Fibroblast of peridontal ligament (primary cell): Measurements from ENCODE around the gene DLEC1.

Experiments used
- DNase-seq: peaks from one replicate; pipeline ENCODE4 v3.0.0-alpha.2; 2010; ENCODE audit errors: extremely low read depth

The DLEC1 gene

GRCh38 chr3:38136777-38137614 is 98.0 kb downstream of the DLEC1 start, which contains the start of gene ACAA1:
TSS of gene ACAA1 (minus strand) at chr3:38137127. CDS start at chr3:38137035, 92 bp downstream.
- DNase-seq: peak; percentile 98

DNA sequence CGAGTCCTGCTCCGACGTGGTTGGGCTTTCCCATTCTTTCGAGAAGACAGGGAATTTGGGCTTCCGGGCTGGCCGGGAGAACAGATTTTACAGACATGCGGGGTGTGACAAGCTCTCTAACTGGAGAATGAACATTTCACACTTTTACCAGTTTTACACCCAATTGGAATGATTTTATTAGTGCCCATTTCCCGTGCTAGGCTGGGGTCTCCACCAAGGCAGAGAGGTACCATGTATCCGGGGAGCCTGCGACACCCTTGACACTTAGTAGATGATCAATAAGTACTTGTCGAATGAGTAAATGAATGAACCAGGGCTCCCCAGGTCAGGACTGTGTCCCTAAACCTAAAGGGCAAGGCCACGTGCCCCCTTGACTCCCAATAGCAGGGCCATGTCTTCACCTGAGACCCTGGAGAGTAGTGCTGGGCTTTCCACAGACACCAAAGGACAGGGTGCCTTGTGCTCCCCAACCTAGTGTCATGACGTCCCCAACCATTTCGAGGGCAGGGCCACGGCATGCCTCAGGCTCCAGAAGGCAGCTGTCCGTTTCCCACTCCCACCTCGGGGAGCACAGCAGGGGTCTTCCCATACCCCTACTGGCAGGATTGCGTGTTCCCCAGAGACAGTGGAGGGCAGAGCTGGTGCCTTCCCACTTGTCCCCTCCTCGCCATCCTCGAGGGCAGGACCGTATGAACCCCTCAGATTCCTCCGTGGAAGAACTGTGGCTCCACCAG is 98.8 kb downstream of the DLEC1 start:
- no peak for DNase-seq

- DNase-seq: peak; percentile 45
Measured at GRCh38 chr3:38138349-38139190, 99.6 kb downstream of the DLEC1 start, which contains the start of gene MYD88. TSS of gene MYD88 (plus strand) at chr3:38138661. CDS start at chr3:38138701, 40 bp downstream.

- no peak for DNase-seq
Measured at GRCh38 chr3:38139191-38139590, 100.2 kb downstream of the DLEC1 start.

- DNase-seq: no peak
Measured at GRCh38 chr3:38139652-38140051, 100.6 kb downstream of the DLEC1 start.

DNA sequence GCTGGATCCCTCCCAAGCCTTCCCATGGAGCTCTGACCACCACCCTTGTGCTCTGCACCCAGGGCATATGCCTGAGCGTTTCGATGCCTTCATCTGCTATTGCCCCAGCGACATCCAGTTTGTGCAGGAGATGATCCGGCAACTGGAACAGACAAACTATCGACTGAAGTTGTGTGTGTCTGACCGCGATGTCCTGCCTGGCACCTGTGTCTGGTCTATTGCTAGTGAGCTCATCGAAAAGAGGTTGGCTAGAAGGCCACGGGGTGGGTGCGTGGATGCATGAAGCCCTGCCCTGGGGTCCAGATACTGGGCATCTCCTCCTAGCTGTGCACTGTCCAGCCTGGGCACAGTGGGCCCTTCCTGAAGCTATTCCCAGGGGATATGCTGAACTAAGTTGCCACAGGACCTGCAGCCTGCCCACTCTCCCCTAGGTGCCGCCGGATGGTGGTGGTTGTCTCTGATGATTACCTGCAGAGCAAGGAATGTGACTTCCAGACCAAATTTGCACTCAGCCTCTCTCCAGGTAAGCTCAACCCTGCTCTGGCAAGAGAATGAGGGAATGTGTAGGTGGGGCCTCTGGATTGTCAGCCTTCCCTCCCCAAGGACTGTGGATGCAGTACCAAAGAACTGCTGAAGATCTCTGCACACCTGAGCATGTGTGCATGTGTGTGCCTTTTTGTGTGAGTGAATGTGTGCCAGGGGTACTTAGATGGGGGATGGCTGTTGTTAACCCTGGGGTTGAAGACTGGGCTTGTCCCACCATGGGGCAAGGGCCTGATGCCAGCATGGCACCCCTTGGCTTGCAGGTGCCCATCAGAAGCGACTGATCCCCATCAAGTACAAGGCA is 101.5 kb downstream of the DLEC1 start:
- no peak for DNase-seq

- no peak for DNase-seq
Measured at GRCh38 chr3:38141173-38141951, 102.4 kb downstream of the DLEC1 start.

DNA sequence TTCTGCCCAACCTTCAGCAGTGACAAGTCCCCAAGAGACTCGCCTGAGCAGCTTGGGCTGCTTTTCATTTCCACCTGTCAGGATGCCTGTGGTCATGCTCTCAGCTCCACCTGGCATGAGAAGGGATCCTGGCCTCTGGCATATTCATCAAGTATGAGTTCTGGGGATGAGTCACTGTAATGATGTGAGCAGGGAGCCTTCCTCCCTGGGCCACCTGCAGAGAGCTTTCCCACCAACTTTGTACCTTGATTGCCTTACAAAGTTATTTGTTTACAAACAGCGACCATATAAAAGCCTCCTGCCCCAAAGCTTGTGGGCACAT is 102.9 kb downstream of the DLEC1 start:
- no peak for DNase-seq

- no peak for DNase-seq
Measured at GRCh38 chr3:38142959-38143358, 104.0 kb downstream of the DLEC1 start.

GRCh38 chr3:38143511-38143910 is 104.5 kb downstream of the DLEC1 start:
- DNase-seq: no peak

DNA sequence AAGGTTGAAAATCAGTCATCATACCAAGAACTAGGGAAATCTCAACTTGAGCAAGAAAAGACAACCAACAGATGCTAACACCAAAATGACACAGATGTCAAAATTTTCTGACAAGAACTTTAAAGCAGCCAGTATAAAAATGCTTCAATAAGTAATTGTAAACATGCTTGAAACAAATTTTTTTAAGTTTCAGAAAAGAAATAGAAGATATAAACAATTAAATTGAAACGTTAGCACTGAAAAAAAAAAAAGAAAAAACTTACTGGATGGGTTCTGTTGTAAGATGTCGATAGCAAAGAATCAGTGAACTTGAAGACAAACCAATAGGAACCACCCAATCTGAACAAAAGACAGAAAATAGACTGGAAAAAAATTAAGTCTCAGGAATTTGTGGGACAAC is 107.5 kb downstream of the DLEC1 start:
- DNase-seq: no peak

DNA sequence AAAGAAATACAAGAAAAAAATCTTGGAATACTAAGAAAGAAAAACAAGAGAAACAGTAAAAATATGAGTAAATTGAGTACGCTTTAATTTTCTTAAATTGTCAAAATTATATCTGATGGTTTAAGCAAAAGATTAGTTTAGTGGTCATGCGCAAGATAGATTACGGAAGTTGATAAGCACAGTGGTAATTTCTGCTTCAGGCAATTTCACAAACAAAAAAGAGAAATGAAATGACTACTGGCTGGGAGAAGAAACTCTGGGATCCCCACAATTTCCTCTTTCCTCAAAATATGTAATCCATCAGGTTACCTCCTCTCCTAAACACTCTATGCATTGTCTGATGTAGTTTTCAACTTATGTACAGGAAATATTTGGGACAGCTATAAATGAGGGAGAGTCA is 108.4 kb downstream of the DLEC1 start:
- no peak for DNase-seq

- DNase-seq: no peak
Measured at GRCh38 chr3:38148311-38148882, 109.4 kb downstream of the DLEC1 start.

GRCh38 chr3:38149708-38150107 is 110.7 kb downstream of the DLEC1 start:
- no peak for DNase-seq

DNA sequence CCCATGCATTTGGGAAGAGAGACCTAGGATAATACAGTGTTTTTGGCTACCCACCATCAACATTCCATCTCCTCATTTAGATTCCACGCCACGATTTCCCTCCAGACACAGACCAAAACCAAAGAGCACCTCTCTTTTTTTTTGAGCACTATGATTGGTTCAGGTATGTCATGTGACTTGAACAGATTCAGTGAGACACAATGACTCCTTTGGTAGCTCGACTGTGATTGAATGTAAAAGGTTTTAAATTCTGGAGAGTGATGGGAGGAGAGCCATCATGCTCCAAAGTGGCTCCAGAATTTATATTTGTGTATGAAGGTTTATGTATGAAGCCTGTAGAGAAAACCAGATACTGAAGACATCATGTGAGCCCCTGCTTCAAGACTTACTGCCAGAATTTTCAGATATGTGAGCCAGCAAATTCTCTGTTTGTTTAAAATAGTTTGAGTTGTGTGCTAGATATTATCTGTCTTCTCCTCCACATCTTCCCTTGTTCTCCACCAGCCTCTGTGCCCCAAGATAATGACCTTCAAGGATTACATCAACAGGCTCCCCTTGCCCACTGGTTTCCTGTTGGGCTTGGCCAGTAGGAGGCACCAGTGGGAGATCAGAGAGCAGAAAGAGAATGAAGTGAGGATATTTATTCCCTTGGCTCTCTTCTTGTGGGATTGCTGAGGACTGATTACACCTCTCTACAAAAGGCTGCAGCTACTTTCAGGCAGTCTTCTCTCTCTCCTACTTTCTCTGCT is 111.9 kb downstream of the DLEC1 start:
- DNase-seq: no peak

GRCh38 chr3:38151667-38152265 is 112.8 kb downstream of the DLEC1 start:
- no peak for DNase-seq

DNA sequence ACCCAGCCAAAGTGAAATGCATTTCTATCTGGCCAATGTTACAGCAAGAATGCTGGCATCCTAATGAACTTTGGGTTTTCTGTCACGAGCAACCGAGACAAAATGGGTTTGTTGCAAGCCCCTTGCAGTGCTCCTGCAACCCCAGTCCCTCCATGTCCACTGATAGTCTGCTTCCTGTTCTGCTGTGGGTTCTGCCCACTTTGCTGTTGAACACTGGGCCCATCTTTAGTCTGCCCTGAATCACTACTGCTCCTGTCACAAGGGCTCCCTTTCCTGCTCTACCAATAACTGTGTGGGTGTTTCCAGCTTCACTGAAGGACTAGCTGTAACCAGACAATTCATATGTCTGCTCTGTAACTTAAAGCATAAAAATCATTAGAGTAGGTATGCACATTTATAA is 113.6 kb downstream of the DLEC1 start:
- DNase-seq: no peak

GRCh38 chr3:38153221-38153620 is 114.2 kb downstream of the DLEC1 start:
- DNase-seq: no peak

DNA sequence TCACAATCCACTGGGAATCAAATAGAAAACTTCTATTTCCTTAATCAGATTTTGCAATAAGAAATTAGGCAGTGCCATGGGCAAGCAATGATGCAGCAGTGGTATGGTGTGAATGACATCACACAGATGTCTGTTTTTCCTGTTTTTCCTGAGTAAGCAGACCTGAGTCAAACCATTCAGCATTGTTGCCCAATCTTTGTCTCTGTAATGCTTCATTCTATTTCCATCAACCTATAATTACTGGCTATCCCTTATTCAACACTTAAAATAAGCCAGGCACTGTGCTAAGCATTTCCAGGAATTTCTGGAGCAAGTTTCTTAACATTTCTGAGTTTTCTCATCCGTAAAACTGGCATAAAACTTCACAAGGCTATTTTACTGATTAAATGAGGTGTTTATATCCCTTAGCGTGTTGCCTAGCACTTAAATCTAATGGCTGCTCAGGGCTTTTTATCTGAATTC is 115.1 kb downstream of the DLEC1 start:
- peak; percentile 78 for DNase-seq
